GM13976 (cell line): ENCODE measurements around the gene CDK18.

Experiments
- DNase-seq: peaks from one replicate; pipeline ENCODE4 v3.0.0; 2012; ENCODE audit warnings: low spot score
- CTCF ChIP-seq: IDR thresholded peaks from 2 replicates; pipeline ENCODE4 v1.5.1; 2012; ENCODE audit warnings: borderline replicate concordance, mild to moderate bottlenecking; ENCODE audit not compliant: insufficient read depth; ENCODE audit errors: extremely low read depth, missing control alignments, control extremely low read depth
- in situ Hi-C: fragments of 300-500 bp; cut with MboI; formaldehyde crosslinking; loops from one replicate; pipeline ENCODE4 v1.12.0; 2022; ENCODE audit warnings: low sequenced_read_pairs, mixed read lengths, inconsistent platforms; ENCODE audit not compliant: unreplicated experiment

The CDK18 gene

DNA sequence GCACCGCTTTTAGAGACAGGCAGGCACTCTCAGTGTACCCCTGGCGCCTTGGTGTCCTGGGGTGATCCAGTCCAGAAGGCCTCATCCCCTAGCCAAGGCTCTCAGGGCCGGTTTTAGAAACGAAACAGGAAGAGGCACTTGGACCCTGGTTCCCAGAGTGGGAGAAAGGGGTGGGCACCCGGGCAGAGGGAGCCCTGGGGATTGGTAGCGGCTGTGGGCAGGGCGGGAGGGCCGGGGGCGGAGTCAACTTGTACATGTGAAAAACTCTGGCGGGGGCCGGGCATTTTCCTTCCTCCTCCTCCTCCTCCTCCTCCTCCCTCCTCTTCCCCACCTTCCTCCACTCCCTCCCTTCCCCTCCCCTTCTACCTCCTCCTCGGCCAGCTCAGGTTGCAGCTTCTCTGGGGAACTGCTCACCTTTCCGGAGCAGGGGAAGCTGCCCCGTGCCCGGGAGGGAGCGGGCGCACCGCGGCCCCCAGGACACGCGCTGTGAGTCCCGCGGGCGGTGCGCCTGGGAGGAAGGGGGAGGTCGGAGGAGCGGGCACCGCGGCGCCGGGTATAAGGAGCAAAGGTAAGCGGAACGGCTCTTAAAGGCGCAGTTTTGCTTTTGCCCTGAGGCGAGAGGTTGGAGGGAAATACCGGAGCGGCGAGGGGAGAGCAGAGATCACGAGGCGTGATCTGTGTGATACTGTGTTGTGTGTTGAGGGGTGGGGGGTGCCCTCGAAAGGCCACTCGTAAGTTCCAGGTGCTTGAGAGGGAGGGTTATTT, at the start of gene CDK18:
Gene CDK18 (plus strand): TSS at position 359 of the 765 bp plus-strand sequence. CDS start 18,499 bp downstream, outside the sequence.
- peak; percentile 59 for DNase-seq
- in situ Hi-C loops, result no loop called here
- no peak for TF ChIP-seq CTCF

- in situ Hi-C loops, result no loop called here
- DNase-seq, result no peak
- no peak for TF ChIP-seq CTCF
These were observed 49.5 kb upstream of the CDK18 start for GRCh38 chr1:205454903-205455335.

GRCh38 chr1:205455581-205456382, 48.7 kb upstream of the CDK18 start, which contains the start of gene BLACAT1:
TSS of gene BLACAT1 (minus strand) at chr1:205456045.
- in situ Hi-C loops, result no loop called here
- DNase-seq, result no peak
- no peak for TF ChIP-seq CTCF

- no peak for DNase-seq
- in situ Hi-C loops, result no loop called here
- no peak for TF ChIP-seq CTCF
These were observed 48.0 kb upstream of the CDK18 start for GRCh38 chr1:205456383-205456867.

DNA sequence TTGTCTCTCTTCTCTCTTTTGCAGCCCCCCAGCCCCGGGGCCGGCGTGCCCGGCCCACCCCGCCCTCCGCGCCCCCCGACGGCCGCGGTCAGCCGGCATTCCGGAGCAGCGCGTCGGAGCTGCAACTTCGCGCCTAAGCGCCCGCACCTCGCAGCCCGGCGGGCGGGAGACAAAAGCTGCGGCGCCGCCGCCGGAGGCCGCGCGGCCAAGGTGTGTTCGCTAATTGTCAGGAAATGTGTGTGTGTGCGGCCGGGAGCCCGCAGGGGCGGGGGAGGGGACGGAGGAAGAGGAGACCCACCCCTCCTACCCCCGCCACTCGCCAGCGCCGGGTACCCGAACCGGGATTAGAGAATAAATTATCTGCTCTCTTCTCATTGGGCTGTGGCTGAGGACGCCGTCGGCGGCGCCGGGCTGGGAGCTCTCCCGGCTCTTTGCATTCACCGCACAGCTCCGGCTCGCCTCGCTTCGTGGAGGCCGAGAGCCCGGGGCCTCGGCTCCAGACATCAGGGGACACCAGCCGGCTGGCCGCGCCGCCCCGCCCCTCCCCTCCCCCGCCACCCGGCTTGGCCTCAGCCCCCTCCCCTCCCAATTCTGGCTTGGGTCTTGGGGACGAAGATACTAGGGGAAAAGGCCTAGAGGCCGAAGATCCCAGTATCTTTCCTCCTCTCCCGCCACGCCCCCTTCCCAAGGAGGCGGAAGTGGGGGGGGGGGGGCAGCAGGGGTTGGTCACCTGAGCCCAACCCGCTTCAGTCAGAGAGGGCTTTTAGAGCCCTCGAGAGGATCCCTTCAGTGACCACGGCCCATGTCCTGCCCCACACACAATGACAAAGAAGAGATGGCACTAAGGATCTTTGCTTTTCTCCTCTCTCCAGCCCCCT, 47.4 kb upstream of the CDK18 start:
- DNase-seq, result no peak
- TF ChIP-seq CTCF, result no peak
- in situ Hi-C loops, result no loop called here
